Endometrial microvascular endothelial cells (primary cell): Measurements from ENCODE around the gene VAV1. TPM values are rescaled to one million over a fixed set of nuclear protein-coding genes. Genes with fewer than 3 reads are reported as not detected.
"Not testable (repeated sequence)": the region's sequence is repeated elsewhere in the genome, so short reads cannot be mapped to it uniquely, and the experiment has no call there.

Experiments
- in situ Hi-C: cut with HindIII; loops from 2 replicates; pipeline ENCODE4 v1.10.0; 2017; ENCODE audit warnings: low sequenced_read_pairs, low pct_unique_long_range_greater_than_20kb; ENCODE audit errors: inconsistent ontology term
- total RNA-seq: library from RNA; depleted of rRNA; stranded (reverse); fragments of >200 nt; gene quantifications from one replicate; pipeline ENCODE4 v1.2.3, GENCODE V29; 2015; ENCODE audit errors: inconsistent ontology term

The VAV1 gene
- total RNA-seq, 1 donor from 2014 or later: not detected

DNA sequence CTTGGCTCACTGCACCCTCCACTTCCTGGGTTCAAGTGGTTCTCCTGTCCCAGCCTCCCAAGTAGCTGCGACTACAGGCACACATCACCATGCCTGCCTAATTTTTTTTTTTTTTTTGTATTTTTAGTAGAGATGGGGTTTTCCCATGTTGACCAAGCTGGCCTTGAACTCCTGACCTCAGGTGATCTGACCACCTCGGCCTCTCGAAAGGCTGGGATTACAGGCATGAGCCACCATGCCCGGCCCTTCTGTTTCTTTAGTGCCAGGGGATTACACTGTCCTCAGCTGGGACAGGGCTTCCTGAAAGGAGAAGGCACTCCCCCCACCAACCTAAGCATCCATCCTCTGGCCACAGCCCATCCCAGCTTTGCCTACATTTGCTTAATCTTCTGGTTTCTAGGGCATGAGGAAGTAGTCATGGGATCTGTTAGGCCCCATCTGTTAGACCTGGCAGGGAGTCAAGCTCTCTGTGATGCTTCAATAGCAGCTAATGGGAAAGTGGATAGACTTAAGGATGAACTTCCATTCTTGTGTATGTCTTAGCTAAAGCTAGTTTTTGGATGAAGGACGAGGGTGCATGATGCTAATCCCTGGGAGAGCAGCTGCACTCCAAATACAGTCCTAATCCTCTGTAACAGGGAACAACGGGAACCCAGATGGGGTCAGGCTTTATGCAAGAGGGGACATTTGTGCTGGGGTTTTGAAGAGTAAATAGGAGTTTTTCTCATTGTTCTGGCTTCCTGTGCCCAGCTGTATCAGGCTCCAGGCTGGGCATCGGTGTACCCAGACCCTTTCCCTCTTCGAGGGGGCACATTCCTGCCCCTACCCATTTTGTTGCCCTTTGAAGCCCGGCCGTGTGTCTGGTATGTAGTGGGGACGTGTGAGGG lies 2.6 kb downstream of the VAV1 start:
- in situ Hi-C loops: no loop called here

DNA sequence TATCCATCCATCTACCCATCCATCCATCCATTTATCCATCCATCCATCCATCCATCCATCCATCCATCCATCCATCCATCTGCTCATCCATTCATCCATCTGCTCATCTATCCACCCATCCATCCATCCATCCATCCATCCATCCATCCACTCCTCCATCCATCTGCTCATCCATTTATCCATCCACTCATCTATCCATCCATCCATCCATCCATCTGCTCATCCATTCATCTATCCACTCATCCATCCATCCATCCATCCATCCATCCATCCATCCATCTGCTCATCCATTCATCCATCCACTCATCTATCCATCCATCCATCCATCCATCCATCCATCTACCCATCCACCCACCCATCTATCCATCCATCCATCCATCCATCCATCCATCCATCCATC lies 3.5 kb downstream of the VAV1 start:
- in situ Hi-C loops: not testable (repeated sequence)

DNA sequence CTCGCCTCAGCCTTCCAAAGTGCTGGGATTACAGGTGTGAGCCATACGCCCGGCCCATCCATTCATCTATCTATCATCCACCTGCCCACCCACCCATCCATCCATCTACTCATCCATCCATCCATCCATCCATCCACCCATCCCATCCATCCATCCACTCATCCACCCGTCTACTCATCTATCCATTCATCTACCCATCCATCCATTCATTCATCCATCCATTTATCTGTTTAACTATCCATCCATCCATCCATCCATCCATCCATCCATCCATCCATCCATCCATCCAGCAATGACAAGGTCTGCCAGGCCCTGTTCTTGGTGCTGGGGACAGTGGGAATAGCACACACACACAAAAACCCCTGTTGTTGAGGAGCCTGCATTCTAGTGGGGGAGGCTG lies 4.5 kb downstream of the VAV1 start:
- in situ Hi-C loops: no loop called here

DNA sequence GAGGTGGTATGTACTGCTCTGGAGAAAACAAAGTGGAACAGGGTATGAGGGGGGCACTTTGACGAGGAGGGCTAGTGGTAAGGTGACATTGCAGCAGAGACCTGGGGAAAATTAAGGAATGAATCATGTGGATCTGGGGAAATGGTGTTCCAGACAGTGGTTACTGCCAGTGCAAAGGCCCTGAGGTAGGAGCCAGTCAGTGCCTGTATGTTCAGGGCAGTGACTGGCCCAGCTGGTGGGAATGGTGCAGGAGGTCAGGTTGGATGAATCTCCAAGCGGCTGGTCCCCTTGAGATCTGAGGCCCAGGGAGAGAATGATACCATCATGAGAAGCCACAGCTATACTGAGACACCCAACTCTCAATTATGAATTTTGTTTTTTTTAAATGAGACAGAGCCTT lies 4.9 kb downstream of the VAV1 start:
- in situ Hi-C loops: no loop called here

DNA sequence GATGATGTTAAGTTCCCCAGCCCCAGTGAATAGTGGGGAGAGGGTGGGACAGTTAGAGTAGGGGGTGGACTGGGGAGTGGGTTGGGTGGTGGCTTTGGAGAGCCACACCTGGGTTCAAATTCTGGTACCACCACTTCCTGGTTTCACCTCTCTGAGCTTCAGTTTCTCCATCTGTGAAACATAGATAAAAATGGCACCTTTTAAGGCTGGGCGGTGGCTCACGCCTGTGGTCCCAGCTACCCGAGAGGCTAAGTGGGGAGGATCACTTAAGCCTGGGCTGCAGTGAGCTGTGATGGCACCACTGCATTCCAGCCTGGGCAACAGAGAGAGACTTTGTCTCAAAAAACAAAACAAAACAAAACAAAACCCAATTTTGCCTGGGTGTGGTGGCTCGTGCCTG lies 5.9 kb downstream of the VAV1 start:
- in situ Hi-C loops: no loop called here

DNA sequence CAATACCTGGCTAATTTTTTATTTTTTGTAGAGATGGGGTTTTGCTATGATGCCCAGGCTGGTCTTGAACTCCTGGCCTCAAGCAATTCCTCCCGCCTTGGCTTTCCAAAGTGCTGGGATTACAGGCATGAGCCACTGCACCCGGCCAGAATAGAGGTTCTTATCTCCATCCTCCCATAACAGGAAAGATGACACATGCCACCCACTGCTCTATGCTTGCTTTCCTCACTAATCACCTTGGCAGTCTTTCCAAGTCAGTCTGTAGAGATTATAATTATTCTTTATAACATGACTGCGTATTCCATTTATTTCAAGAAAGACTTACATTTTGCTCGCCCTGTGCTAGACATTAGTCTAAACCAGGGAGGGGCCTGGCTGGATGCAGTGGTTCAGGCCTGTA lies 6.7 kb downstream of the VAV1 start:
- in situ Hi-C loops: no loop called here

DNA sequence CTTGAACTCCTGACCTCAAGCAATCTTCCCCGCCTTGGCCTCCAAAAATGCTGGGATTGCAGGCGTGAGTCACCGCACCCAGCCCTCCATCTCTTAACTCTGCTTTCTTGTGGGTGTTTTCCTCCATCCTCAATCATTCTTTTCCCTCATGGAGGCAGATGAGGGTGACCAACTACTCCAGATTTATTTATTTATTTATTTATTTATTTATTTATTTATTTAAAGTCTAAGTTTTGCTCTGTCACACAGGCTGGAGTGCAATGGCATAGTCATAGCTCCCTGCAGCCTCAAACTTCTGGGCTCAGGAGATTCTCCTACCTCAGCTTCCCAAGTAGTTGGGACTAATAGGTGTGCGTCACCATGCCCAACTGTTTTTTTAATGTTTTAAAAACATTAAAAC lies 14.9 kb downstream of the VAV1 start:
- in situ Hi-C loops: no loop called here

DNA sequence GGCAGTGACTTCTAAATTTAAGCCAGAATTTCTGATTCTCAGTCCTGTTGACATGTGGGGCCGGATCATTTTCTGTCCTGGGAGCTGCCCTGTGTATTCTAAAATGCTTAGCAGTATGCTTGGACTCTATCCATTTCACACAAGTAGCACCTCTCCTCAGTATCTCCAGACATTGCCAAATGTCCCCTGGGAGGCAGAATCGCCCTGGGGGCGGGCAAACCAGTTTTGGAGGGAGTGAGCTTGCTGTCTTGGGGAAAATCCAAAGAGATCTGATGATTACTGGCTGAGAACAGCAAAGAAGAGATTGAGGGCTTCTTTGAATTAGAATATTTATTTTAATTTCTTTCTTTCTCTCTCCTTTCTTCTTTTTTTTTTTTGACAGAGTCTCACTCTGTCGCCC lies 16.4 kb downstream of the VAV1 start:
- in situ Hi-C loops: no loop called here

DNA sequence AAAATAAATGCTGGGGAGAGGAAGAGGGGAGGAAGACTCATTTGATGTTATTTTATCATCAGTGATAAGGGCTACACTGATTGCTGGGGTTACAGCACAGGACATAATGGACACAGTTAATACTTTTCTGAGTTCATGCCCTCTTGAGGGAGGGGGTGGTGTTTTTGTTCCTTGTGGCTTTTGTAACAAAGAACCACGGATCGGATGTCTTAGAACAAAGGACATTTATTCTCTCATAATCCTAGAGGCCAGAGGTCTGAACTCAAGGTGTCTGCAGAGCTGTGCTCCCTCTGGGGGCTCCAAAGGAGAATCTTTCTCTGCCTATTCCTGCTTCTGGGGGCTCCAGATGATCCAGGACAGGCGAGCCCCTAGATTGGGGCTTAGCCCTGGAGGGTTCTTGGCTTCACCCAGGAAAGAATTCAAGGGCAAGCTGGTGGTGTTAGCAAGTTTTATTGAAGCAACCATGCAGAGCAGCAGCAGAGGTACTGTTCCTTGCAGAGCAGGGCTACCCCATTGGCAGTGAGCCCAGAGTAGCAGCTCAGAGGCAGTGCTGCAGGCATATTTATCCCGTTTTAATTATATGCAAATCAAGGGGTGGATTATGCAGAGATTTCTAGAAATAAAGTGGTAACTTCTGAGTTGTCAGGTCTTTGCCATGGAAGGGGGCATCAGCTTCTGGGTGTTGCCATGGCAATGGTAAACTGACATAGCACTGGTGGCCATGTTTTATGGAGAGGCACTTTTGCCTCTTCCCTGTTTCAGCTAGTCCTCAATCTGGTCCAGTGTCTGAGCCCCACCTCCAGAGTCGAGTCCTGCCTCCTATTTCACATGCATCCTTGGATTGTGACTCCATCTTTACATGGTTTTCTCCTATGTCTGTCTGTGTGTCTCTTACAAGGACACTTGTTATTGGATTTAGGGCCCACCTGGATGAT lies 18.0 kb downstream of the VAV1 start:
- in situ Hi-C loops: no loop called here

DNA sequence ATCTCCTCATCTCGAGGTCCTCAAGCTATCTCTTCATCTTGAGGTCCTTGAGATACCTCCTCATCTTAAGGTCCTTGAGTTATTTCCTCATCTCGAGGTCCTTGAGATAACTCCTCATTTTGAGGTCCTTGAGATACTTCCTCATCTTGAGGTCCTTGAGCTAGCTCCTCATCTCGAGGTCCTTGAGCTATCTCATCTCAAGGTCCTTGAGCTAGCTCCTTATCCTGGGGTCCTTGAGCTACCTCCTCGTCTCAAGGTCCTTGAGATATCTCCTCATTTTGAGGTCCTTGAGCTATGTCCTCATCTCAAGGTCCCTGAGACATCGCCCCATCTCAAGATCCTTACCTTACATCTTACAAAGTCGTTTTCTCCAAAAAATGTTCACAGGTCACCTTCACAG lies 18.7 kb downstream of the VAV1 start:
- in situ Hi-C loops: no loop called here

DNA sequence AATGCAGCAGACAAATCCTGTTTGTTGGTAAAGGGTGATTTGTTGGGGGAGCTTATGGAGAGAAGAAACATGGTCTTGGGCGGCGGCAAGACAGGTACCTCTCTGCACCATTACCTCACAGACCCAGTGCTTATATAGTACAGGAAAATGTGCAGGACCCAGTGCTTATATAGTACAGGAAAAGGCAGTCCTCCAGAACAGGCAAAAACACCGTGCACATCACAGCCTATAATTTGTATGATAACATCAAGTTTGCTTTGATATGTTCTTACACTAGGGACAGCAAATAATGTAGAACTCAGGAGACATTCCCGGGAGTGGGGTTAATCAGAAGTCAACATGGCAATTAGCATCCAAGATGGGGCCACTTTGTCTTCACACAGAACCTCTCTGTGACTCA lies 20.9 kb downstream of the VAV1 start:
- in situ Hi-C loops: no loop called here

DNA sequence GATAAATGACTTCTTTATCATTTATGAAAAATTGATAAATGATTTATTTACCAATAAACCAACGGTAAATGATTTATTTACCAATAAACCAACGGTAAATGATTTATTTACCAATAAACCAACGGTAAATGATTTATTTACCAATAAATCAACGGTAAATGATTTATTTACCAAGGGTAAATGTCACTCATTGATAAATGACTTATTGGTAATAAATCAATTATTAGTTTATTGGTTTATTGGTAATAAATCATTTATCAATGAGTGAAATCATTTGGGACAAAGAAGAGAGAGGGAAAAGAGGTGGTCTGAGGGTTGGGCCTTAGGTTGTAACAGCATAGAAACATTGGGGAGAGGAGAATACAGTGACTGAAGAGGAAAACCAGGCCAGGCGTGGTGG lies 21.5 kb downstream of the VAV1 start:
- in situ Hi-C loops: no loop called here

DNA sequence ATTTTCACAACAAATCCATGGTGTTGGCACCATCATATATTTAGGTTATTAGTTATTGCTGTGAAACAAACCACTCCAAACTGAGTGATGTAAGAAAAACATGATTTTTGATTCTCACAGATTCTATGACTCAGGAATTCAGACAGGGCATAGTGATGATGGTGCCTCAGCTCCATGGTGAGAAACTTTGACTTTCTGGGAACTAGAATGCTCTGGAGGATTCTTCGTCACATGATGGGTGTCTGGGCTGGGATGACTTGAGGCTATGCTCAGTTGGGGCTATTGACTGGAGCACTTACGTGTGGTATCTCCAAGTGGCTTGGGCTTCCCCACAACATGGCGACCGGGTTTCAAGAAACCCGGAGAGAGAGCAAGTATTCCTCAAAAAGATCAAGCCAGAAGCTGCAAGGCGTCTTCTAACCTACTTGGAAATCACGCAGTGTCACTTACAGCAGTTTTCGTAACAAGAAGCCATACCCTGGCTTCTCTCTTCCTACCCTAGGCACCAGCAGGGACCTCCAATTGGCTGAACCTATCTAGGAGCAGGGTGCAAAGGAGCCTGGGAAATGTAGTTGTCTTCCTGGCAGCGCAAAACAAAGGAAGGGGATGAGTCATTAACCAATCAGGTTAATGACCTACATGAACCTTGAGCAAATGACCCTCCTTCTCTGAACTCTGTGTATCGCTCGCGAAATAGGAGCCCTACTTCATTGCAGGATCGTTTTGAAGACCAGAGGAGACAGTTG lies 22.4 kb downstream of the VAV1 start:
- in situ Hi-C loops: no loop called here

DNA sequence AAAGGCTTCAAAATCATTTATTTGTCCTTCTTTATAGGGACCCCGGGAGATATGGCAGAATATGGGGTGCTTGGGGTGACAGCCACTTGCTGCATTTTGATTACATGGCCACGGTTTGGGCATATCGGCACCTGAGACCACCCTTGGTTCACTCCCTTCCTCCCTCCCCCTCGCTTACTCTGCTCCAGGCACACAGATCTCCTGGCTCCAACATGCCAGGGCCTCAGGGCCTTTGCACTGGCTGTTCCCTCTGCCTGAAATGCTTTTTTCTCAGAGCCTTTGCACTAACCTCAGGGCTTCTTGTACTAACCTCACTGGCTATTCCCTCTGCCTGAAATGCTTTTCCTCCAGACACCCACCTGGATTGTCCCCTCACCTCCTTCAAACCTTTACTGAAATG lies 23.8 kb downstream of the VAV1 start:
- in situ Hi-C loops: no loop called here

DNA sequence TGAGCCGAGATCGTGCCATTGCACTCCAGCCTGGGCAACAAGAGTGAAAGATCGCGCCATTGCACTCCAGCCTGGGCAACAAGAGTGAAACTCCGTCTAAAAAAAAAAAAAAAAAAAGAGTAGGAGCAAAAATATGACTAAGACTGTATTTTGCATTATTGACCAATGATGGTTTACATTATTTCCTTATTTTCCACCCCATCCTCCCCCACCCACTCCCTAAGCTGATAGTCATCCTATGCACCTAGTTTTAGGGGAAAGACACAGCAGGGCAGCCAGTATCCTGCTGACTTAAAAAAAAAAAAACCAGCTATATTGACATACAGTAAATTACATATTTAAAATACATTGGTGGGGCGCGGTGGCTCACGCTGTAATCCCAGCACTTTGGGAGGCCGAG lies 25.1 kb downstream of the VAV1 start:
- in situ Hi-C loops: no loop called here

DNA sequence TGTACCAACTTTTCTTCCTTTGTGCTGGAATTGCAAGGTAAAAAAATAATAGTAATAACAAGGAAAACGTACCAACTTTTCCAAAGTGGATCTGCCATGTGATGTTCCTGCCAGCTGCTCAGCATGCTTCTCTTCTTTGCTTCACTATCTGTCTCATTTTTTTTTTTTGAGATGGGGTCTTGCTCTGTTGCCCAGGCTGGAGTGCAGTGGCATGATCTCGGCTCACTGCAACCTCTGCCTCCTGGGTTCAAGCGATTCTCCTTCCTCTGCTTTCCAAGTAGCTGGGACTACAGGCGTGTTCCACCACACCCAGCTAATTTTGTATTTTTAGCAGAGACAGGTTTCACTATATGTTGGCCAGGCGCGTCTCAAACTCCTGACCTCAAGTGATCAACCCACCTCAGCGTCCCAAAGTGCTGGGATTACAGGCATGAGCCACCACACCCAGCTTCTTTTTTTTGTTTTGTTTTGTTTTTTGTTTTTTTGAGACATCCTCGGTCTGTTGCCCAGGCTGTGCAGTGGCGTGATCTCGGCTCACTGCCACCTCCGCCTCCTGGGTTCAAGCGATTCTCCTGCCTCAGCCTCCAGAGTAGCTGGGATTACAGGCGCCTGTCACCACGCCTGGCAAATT lies 27.8 kb downstream of the VAV1 start:
- in situ Hi-C loops: not testable (repeated sequence)

DNA sequence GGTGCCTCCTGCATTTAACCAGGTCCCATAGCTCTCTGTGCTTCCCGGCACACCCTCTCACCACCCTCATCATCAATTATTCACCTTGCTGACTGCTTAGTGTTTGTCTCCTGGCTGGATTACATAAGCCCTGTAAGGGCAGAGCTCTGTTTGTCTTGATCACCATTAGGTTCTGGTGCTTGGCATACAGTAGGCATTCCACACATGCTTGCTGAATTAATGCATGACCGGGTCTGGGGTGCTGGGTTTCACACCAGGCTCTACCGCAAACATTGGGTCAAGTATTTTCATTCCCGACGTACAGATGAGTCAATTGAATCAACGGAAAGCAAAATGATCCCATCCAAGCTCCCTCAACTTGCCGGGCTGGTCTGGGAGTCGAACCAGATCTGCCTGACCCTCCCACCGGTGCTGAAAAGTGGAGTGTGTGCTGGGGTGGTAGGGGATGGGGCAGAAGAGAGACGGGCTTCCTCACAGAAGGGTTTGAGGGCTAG lies 28.5 kb downstream of the VAV1 start:
- in situ Hi-C loops: no loop called here

DNA sequence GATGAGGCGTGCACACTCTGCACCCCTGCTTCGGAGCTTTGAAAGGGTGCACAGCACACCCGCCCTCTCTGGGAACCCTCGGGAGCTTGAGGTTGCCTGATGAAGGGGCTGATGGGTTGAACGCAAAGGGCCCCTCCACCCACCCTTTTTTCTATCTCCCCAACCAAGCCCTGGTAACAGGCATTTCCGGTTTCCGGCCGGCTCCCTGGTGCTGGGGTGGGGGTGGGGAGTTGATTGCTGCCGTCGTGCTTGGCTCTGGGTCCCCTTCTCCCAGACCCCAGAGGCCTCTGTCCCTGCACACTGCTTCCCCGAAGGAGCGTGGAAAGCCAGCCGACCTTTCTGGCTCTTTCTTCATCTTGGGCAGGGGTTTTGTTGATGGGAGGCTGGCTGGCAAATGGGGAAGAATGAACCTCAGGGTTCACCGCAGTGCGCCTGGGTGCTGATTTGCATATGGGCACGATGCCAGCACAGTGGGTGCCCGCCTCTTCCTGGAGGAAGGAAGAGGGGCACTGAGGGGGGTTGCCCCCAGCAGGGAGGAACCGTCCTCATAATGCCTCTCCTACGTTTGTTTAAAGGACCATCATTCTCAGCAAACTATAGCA lies 29.1 kb downstream of the VAV1 start:
- in situ Hi-C loops: no loop called here
